GM08714 (cell line): ENCODE results near the gene PTPRN2.

Source experiments
- H3K4me3 ChIP-seq: fragments of 200-500 bp; sonication (Bioruptor generic); 2 replicates; pipeline ENCODE4 v1.5.1; 2014; ENCODE audit warnings: mild to moderate bottlenecking, low read length, inconsistent platforms
- ZNF274 ChIP-seq: IDR thresholded peaks from 2 replicates; pipeline ENCODE4 v1.6.1; 2012; ENCODE audit warnings: mild to moderate bottlenecking, low read depth, low read length

The PTPRN2 gene

DNA sequence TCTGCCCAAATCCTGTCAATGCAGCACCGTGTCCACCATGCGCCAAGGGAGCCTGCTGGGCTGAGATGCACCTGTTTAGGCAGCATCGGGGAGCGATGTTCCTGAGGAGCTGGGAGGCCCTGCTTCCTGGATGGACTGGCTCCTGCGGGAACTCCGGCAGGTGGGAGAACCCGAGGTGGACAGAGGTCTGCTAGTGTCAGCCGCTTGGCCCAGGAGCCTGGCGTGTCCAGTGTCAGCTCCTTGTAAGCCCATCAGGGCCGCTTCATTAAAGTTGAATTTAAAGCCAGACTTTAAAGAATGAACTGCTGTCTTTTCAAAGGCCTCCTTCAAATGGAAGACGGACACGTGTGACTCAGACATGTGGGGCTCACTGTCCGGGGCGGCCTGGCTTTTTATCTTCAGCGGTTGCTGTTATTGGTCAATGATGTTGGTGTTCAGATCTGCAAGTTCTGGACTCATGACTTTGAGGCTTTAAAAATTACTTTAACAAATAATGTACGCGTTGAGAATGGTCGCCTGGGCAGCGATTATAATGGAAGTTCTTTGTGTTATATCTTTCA lies 828.3 kb downstream of the PTPRN2 start:
- TF ChIP-seq ZNF274 = no peak
- no peak overlapping the region for H3K4me3 ChIP-seq

DNA sequence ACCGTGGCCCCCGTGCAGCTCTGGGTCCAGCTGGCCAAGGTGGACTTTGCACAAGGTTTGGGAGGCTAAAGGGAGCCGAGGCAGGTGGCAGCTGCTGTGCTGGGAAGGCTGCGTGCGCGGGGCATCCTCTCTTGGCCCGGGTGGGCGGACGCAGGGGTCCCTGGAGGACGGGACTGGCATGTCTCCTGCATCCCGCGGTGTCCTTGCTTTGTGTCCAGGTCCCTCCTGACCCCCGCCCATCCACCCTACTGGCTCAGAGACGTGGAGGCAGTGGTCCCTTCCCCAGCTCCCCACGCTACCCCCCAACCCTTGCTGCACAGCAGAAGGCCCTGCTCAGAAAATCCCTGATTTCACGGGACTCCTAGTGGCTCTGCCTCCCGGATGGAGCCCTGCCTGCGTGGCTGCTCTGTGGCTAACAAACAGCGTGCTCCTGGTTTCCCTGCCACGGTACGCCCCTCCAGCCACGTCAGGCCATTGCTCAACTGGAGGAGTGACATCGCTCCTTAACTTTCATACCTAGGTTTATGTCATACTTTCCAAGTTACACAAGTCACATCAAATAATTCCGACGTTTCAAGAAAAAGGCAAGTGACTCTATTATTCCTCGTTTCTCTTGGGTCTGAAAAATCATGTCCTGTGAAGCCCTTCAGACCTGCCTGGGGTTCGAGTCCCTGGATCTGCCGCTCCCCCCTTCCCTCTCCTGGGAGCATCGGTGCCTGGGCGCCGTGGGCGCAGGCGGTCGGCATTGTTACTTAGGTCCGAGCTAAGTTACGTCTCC lies 829.0 kb downstream of the PTPRN2 start:
- TF ChIP-seq ZNF274 = no peak
- H3K4me3 ChIP-seq = no peak overlapping the region

DNA sequence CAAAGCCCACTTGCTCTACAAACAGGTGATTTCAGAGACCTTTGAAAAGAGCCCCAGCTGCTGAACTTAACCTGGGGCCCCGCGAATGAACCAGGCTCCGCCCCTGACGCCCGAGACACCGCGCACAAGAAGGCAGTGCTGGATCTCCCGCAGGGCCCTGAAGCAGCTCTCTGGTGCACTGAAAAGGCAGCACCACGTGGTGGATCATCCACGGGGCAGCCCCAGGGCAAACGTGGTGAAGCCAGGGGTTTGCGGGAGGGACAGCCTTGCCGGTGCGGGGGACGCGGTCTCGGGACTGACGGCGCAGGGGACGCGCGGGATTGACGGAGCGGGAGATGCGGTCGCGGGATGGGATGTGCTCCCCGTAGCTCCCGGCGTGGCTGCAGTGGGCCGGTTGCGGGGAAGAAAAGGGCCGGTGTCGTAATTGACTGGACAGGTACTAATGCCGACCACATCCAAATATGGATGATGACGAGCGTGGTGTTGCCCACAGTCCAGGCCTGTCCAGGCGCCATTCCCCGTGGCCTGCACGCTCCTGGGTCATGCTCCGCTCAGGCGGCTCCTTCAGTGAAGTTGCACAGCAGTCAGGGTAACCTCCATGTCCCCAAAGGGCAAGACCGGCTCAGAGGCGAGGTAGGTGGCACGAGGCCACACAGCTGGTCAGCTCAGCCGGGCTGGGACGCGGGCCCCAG lies 829.7 kb downstream of the PTPRN2 start:
- no peak for TF ChIP-seq ZNF274
- H3K4me3 ChIP-seq = no peak overlapping the region

DNA sequence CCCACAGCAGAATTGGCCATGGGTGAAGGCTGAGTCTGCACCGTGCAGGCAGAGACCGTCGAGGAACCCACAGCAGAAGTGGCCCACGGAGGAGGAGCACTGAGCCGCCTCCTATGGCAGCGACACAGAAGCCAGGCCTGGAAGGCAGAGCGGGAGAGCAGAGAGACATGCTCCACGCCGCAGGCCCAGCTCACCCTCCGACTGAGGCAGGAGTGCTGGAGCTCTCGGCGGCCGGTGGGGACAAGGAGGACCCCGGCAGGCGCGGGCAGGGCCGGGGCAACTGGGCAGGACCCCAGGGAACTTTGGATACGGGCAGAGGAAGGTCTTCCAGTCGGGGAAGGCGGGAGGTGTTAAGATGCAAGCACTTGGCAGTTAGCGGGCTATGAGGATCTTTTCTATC lies 830.4 kb downstream of the PTPRN2 start:
- no peak overlapping the region for H3K4me3 ChIP-seq
- no peak for TF ChIP-seq ZNF274

DNA sequence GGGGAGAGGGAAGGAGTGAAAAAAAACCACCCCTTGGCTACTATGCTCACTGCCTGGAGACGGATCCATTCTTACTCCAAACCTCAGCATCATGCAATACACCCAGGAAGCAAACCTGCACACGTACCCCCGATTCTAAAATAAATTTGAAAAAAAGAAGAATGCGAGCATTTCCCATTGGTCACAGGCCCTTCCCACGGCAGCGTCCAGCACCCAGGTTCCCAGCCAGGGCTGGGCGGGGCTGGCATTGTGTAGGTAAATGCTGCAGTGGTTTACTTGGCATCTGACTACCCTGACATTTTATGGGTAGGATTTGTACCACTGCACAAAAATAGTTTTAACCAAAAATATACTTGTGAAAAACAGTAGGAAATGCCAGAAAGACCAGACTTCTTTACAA lies 831.9 kb downstream of the PTPRN2 start:
- no peak overlapping the region for H3K4me3 ChIP-seq
- TF ChIP-seq ZNF274 = no peak

DNA sequence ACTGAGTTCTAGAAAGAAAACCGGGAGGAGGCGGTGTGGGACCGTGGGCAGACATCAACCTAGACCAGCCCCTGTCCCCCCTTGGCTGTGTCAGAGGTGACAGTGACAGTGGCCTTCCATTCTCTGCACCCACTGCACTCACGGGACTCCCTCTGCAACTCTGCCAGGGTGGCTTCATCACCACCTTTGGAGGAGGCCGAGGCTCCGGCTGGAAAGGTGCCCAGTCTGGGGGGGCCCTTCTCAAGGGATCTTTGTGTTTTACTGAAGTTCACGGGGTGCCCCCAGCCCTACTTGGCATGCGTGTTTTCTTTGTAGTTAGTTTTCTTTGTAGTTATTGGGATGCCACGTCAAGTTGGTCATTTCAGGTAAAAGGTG lies 833.2 kb downstream of the PTPRN2 start:
- no peak for TF ChIP-seq ZNF274
- no peak overlapping the region for H3K4me3 ChIP-seq

DNA sequence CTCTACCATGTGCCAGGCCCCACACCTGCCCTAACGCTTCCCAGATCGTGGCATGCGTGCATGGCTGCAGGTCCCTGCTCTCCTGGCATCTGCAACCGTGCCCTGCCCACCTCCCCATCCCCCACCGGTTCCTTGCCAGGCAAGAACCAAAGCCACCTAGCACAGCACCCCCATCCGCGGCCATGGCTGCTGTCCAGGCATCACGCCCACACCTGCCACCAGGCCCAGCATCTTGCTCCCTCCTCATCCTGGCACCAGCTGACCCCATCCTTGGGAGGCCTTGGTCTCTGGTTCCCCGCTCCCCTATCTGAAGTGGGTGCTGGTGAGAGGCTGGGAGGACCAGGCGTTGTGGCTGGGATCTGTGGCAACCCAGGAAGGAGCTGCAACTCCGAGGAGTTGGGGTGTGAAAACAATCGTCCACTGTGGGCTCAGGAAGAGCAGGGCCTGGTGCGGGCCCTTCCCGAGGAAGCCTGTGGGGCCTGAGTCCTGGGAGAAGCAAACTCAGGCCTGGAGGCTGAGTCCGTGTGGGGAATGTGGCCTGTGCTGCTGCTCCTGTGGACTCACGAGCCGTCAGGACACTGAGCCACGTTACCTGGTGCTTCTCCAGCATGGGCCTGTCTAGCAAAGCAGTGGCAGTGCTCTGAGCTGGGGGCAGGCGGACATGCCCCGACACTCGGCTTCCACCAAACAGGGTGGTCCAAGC lies 833.8 kb downstream of the PTPRN2 start:
- no peak overlapping the region for H3K4me3 ChIP-seq
- no peak for TF ChIP-seq ZNF274

DNA sequence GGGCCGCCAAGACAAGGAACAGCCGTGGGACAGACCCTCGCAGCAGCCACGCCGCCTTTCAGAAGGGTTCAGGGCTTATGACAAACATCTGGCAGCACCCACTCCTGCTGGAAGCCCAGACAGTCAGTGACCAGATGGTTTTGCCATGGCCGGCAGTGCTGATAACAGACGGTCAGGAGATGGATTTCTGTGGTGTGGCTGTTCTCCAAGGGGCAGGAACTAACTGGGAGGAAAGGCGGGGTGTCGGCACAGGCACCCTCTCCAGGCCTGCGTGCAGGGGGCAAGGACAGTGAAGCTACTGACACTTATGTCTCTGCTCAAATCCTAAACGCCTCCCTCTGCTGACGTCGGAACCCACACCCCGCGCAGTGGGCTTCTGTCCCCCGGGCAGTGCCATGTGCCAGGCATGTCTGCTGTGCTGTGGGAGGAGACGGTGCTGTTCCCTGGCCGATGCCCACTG lies 834.8 kb downstream of the PTPRN2 start:
- no peak for TF ChIP-seq ZNF274
- H3K4me3 ChIP-seq = no peak overlapping the region

DNA sequence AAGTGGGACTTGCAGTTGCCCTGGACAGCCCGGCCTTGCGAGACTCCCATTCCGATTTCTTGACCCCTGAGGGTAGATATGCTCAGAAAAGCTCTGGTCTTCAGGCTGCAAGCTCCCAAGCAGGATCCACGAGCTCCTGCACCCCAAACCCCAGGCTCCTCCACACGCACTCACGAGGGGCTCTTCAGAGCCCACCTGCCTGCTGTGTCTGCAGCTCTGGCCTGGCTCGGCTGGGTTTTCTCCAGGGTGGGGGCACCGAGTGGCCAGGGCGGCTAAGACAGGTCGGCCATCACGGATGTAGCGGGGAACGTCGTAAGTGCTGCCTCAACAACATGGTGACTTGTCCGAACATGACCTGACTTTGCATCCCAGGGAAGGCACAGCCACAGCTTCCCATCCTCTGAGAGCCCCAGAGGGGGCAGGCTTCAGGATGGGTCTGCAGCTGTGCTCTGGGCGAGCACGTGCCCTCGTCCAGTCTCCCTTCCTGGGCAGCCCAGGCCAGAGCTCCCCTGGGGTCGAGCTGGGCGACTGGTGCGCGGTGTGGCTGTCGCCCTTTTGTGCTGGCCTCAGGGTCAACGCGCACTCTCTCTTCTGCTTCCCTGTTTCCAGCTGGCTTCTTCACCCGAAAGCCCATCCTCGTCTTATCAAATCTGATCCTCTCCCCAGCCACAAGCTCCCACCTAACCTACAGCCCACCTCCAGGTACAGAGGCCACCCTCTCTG lies 835.5 kb downstream of the PTPRN2 start:
- no peak overlapping the region for H3K4me3 ChIP-seq
- no peak for TF ChIP-seq ZNF274

DNA sequence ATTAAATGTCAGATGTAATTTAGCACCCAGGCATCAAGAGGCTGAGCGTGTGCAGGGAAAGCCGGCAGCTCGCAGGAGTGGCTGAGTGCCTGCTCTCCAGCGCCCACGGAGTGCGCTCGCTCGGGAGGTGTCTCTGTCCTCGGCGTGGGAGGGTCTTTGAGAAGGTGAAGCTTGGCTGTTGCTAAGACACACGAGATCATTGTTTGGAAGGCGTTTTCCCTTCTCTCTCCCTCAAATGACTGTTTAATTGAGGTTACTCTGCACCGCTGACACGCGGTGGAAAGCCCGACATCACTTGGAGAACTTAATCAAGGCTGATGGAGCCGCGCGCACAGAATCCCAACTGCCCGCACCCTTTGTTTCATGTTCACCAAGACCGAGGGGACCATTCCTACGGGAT lies 836.2 kb downstream of the PTPRN2 start:
- TF ChIP-seq ZNF274 = no peak
- H3K4me3 ChIP-seq = no peak overlapping the region

DNA sequence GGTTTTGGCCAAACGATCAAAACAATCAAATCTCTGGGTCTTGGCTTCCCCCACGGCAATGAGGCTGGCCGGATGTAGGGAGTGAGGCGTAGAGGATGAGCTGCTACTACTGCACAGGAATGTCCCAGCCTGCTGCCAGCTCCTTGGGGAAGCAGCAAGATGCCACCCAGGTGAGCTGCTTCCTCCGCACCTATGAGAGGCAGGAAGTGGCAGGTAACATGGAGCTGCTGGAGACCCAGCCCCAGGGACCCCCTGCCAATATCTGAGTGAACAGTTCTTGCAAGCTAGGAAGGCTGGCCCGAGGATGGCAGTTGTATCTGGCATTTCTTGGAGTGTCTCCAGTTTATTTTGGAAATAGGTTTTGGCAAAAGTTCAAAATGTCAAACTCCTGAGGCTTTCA lies 837.3 kb downstream of the PTPRN2 start:
- no peak overlapping the region for H3K4me3 ChIP-seq
- no peak for TF ChIP-seq ZNF274

DNA sequence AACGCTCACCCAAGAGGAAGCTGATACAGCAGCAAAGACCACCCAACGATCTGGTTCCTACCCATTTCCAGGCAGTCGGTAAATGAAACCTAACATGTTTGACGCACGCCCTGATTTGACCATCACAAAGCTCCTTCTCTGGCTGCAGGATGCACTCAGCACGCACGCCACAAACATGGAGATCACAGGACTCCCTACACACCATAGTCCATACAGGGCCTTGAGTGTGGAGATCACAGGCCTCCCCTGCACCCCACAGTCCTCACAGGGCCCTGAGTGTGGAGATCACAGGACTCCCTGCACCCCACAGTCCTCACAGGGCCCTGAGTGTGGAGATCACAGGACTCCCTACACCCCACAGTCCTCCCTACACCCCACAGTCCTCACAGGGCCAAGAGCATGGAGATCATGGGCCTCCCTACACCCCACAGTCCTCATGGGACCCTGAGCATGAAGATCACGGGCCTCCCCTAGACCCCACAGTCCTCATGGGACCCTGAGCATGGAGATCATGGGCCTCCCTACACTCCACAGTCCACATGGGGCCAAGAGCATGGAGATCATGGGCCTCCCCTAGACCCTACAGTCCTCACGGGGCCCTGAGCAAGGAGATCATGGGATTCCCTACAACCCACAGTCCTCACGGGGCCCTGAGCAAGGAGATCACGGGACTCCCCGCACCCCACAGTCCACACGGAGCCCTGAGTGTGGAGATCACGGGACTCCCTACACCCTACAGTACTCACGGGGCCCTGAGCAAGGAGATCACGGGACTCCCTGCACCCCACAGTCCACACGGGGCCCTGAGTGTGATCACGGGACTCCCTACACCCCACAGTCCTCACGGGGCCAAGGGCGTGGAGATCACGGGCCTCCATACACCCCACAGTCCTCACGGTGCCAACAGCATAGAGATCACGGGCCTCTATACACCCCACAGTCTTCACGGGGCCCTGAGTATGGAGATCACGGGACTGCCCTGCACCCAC lies 841.6 kb downstream of the PTPRN2 start:
- TF ChIP-seq ZNF274 = no peak
- no peak overlapping the region for H3K4me3 ChIP-seq

DNA sequence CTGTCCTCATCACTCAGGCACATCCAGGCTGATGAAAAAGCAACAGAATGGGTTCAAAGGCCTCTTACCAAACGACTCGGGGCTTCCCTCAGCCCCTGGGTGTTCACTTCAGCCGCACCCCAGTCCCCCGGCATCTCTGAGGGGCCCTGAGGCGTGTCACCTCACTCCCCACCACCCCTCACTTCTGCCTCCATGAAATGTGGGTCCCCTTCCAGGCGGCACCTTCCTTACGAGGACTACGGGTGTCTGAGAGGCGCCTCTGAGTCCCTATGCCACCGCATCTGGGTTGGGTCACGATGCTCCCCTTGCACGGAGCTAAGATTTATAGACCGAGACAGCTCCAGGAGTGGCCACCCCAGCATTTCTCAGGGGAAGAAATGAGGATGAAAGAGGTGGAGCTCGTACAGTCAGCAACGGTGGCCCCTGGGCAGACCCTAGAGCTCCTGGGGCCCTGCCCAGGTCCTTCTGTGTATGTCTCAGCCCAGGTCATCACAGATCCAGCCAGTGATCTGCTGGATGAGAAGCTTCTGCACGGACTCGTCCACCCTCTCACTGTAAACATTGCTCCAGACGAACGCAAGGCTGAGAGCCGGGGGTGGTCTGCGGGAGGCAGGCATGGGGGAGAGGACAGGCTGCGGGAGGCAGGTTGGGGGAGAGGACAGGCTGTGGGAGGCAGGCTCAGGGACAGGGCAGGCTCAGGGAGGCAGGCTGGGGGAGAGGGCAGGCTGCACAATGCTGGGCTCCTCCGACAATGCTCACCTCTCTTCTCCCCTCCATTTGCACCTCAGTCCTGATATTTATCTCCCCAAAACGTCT lies 842.6 kb downstream of the PTPRN2 start:
- no peak overlapping the region for H3K4me3 ChIP-seq
- TF ChIP-seq ZNF274 = no peak
